Neuron (in vitro differentiated cells): ENCODE measurements around the gene PKP4.

Source experiments
- H2AFZ ChIP-seq: one replicate; pipeline ENCODE4 v1.6.1; 2013; ENCODE audit warnings: low read depth, mild to moderate bottlenecking, inconsistent platforms, low read length, moderate library complexity
- H3K27me3 ChIP-seq: one replicate; pipeline ENCODE4 v1.6.1; 2013; ENCODE audit warnings: low read length; ENCODE audit not compliant: insufficient read depth
- H3K36me3 ChIP-seq: one replicate; pipeline ENCODE4 v1.6.1; 2013; ENCODE audit warnings: low read length; ENCODE audit not compliant: insufficient read depth
- H3K4me1 ChIP-seq: one replicate; pipeline ENCODE4 v1.6.1; 2013; ENCODE audit warnings: low read length; ENCODE audit not compliant: insufficient read depth
- H3K4me3 ChIP-seq: 2 replicates; pipeline ENCODE4 v1.5.1; 2013; ENCODE audit warnings: mild to moderate bottlenecking, low read length, moderate library complexity
- H3K9me3 ChIP-seq: one replicate; pipeline ENCODE4 v1.6.1; 2013; ENCODE audit warnings: low read length

PKP4 gene

DNA sequence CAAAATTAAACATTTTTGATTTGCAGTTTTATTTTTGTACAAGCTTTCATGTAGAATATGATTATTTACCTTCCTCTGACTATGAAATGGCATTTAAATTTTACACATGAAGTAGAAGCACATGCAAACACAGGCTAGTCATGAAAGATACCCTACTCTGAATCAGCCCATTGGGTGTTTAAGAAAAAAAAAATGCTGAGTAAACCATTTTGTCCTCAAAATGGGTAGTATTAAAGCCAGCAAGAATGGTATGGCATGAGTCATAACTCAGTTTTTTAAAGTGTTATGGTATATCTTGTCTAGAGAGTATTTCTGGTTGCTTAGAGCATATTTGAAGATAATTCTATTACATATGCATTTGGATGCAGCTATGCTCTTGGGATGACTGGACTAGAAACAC lies 55.0 kb downstream of the PKP4 start:
- no peaks in the 10 kb centered on the region for H3K27me3 ChIP-seq
- peaks cover 1% of the 10 kb centered on the region for H3K9me3 ChIP-seq
- H3K4me3 ChIP-seq, result no peak overlapping the region
- H3K36me3 ChIP-seq, result no peaks in the 10 kb centered on the region
- no peaks in the 10 kb centered on the region for H3K4me1 ChIP-seq
- no peak overlapping the region for H2AFZ ChIP-seq

DNA sequence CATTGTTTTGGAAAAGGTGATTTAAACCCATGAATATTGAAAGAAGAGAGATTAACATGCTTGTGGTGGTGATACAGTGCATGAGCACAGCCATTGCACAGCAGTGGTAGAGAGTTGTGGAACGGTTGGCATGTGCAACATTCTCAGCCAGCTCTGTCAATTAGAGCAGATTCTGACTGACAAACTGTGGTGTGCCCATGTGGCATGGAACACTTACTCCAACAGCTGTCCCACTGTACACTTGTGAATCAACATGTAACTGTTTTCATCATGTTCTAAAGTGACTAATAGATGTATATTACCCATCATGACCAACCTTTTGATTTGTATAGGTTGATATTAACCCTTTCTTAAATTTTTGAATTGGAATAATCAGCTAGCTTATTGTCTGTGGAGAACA lies 55.6 kb downstream of the PKP4 start:
- Histone ChIP-seq H3K9me3 (peaks cover 1% of the 10 kb centered on the region), H3K4me3 (no peak overlapping the region)

DNA sequence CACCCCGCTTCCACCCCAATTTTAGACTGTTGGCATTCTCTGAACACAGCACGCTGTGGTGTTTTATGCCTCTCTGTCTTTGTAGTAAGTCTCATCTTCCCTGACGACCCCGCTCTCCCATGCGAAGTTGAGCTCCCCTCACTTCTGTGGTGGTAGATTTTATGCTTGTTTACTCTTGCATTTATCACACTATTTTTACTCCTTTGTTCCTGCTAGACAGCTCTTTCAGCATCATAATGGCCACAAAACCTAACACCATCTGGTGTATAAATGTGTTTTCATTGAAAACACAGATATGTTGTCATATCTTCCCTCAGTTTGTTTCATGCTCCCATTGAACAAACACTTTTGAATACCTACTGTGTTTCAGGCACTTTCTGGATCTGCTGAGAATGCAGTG lies 57.1 kb downstream of the PKP4 start:
- Histone ChIP-seq H3K9me3 (peaks cover 1% of the 10 kb centered on the region), H3K27me3 (no peaks in the 10 kb centered on the region), H3K36me3 (no peaks in the 10 kb centered on the region), H3K4me3 (no peak overlapping the region), H3K4me1 (no peaks in the 10 kb centered on the region), H2AFZ (no peak overlapping the region)

More for the DNA sequence above, 55.6 kb downstream of the PKP4 start:
- Histone ChIP-seq H3K27me3 (no peaks in the 10 kb centered on the region), H3K4me1 (no peaks in the 10 kb centered on the region), H3K36me3 (no peaks in the 10 kb centered on the region), H2AFZ (no peak overlapping the region)

DNA sequence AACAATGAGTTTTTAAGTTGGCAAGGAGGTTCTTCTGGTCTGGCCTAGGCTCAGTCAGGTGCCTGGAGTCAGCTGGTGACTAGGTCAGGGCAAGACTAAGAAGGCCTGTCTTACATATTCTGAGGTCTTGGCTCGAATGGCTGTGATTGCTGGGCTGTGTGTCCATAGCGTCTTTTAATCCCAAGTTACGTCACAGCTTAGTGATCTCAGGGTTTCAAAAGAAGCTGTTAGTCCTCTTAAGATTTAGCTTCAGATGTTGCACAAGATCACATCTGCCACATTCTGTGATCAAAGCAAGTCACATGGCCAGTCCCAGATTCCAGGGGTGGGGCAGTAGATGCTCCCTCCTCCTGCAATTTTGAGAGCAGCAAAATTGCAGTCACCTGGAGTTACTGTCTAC lies 61.3 kb downstream of the PKP4 start:
- Histone ChIP-seq H2AFZ (no peak overlapping the region), H3K4me1 (no peaks in the 10 kb centered on the region), H3K36me3 (no peaks in the 10 kb centered on the region), H3K4me3 (no peak overlapping the region), H3K9me3 (peaks cover 2% of the 10 kb centered on the region), H3K27me3 (no peaks in the 10 kb centered on the region)

DNA sequence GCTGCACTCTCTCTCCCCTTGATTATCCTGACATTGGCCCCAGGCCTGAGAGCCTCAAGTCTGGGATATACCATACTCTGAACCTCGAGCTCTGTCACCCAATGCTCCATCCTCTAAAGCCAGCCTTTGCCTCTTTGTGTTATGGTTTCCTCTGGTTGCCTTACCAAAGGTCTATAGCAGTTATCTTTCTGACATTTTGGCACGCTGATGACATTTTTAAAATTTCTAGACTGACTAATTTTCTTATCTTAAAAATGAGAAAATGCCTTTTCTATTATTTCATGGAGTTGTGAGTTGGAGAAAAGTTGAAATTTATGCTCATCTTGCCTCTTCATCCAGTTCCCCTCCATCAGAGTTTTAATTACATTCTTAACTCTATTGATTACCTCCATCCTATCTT lies 62.7 kb downstream of the PKP4 start:
- H2AFZ ChIP-seq, result no peak overlapping the region
- H3K9me3 ChIP-seq, result peaks cover 2% of the 10 kb centered on the region
- no peak overlapping the region for H3K4me3 ChIP-seq
- no peaks in the 10 kb centered on the region for H3K36me3 ChIP-seq
- no peaks in the 10 kb centered on the region for H3K4me1 ChIP-seq
- H3K27me3 ChIP-seq, result no peaks in the 10 kb centered on the region

DNA sequence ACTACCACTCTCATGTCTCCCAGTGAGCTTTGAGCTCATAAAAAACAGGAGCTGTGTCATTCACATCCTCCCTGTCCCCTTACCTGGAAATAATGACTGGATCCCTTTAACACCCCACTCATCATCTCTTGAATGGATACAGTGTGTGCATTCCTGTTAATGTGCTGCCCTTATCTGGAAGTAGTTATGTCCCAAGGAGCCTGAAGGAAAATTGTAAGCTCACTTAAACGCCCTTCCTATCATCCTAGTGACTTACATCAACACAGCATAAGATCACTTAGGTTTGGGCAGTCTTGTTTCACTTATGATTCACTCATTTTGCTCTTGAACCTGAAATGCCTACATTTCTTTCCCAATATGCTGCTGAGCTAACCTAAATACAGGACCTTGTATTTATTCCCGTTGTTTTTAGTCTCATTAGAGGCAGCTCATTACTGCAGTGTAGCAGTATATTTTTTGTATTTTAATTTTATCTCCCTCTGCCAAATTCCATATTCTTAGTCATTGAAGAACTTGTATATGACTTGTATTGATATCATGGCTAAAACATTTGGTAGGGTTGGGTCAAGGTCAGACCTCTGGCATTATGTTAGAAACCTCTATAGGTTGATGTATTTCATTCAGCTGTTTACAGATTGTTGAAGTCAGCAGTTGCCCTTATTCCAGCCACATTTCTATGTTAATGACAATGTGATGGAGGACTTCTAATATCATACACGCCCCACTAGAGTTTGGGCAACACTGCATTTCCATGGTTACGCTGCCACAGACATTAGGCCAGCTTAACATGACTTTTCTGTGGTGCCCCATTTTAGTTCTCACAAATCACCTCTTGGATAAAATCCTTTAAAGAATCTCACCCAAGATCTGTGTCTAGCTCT lies 72.9 kb downstream of the PKP4 start:
- no peak overlapping the region for H3K4me3 ChIP-seq
- no peaks in the 10 kb centered on the region for H3K36me3 ChIP-seq
- no peaks in the 10 kb centered on the region for H3K9me3 ChIP-seq
- no peaks in the 10 kb centered on the region for H3K27me3 ChIP-seq
- H2AFZ ChIP-seq, result no peak overlapping the region
- H3K4me1 ChIP-seq, result no peaks in the 10 kb centered on the region

DNA sequence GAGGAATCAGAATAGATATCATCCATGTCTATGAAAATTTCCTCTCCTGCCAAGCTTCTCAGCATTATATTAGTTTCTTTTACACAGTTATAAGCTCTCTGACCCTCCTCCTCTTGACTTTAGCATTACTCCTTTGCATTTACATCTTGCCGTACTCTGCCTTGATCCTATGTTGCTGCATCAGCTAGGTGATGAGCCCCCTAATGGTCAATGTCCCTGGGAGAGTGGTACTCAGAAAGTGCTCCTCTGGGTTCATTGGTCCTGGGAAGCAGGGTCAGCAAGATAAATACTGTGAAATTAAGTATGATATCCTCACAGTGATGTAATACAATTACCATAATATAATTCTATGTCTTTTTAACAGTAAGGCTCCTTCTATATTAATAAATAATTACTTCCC lies 74.1 kb downstream of the PKP4 start:
- no peaks in the 10 kb centered on the region for H3K9me3 ChIP-seq
- no peaks in the 10 kb centered on the region for H3K27me3 ChIP-seq
- no peaks in the 10 kb centered on the region for H3K4me1 ChIP-seq
- H2AFZ ChIP-seq, result no peak overlapping the region
- no peak overlapping the region for H3K4me3 ChIP-seq
- no peaks in the 10 kb centered on the region for H3K36me3 ChIP-seq

DNA sequence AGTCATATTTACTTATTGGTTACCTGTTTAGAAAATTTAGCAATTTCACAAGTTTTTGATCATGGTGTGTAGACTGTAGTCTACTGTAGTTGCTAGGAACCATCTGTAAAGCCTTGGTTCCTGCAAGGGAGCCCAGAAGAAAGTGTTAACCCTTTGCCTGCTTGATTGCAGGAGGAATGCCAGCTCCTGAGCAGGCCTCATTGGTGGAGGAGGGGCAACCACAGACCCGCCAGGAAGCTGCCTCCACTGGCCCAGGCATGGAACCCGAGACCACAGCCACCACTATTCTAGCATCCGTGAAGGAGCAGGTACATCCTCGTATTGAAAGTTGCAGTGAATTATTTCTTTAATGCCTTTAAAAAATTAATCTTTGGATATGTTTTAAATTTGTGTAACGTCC lies 76.3 kb downstream of the PKP4 start:
- H3K36me3 ChIP-seq, result no peaks in the 10 kb centered on the region
- no peaks in the 10 kb centered on the region for H3K27me3 ChIP-seq
- H3K9me3 ChIP-seq, result no peaks in the 10 kb centered on the region
- H2AFZ ChIP-seq, result no peak overlapping the region
- no peak overlapping the region for H3K4me3 ChIP-seq
- H3K4me1 ChIP-seq, result no peaks in the 10 kb centered on the region

DNA sequence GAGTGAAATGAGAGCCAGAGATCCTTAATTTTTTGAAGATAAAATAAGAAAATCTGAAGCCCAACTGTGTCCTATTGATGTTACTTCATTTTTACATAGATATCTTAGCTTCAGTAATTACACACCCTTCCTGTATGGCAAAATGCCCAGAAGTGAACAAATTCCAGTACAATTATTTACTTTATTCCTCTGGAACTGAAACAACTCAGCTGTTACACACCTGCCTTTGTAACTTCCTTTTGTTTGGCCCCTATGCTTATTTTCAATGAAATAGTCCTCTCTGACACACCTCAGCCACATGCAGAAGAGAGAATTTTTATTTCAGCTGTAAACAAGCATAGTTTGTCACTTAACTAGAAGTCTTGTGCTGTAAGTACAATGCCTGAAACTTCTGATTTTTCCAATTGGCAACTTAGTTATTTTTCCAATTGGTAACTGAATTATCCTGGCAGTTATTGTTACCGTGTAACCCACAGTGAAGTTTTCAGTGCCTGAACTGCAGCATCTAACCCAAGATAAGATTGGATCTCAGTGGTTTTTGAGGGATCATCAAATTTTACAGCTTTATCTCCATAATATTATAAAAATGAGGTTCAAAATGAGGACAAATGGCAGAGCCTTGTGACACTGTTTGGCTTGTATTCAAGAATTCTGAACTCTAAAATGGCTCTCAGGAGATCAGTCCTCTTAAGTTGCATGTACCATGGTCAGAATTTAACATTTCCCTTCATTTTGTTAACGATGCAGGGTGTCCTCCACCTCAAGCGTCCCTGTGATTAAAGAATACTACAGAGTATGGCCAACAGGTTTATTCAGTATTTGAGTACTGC lies 82.6 kb downstream of the PKP4 start:
- H3K4me3 ChIP-seq, result no peak overlapping the region
- H3K36me3 ChIP-seq, result no peaks in the 10 kb centered on the region
- no peaks in the 10 kb centered on the region for H3K27me3 ChIP-seq
- H3K4me1 ChIP-seq, result no peaks in the 10 kb centered on the region
- H3K9me3 ChIP-seq, result no peaks in the 10 kb centered on the region
- H2AFZ ChIP-seq, result no peak overlapping the region

DNA sequence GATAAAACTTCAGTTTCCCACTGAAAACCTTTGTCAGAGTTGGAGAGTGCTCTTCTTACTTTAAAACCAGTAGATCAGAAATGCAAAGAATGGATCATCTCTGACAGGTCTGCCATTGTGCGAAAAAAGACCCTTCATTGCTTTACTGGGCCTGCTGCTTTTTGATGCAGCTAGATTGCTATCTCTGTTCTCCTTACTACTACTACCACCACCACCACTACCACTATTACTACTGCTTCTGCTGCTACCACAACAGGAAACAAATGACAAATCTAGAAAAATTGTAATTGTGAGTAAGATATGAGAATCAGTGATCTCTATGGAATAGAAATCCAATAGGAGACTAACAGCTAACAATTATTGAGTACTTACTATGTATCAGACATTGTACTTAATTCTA lies 85.8 kb downstream of the PKP4 start:
- Histone ChIP-seq H3K4me3 (no peak overlapping the region), H3K9me3 (no peaks in the 10 kb centered on the region), H3K27me3 (no peaks in the 10 kb centered on the region), H3K36me3 (no peaks in the 10 kb centered on the region), H2AFZ (no peak overlapping the region), H3K4me1 (no peaks in the 10 kb centered on the region)

DNA sequence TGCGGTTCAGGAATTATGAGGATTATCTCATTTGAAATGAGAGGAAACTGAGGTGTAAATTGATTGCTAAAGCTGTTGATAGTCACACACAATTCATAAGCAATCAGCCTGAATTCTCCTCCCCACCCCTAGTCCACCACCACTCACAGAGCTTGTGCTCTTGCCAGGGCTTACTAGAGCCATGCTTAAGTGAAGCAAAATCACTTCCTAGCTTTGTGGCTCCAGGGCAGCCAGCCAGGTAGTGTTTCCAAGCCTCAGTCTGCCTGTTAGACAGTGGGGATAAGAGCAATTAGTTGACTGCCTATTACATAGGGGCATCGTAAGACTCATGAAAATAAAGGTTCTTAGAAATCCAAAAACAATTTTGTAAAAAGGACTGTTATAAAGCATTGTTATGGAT lies 87.2 kb downstream of the PKP4 start:
- Histone ChIP-seq H3K4me1 (no peaks in the 10 kb centered on the region), H3K27me3 (no peaks in the 10 kb centered on the region)

DNA sequence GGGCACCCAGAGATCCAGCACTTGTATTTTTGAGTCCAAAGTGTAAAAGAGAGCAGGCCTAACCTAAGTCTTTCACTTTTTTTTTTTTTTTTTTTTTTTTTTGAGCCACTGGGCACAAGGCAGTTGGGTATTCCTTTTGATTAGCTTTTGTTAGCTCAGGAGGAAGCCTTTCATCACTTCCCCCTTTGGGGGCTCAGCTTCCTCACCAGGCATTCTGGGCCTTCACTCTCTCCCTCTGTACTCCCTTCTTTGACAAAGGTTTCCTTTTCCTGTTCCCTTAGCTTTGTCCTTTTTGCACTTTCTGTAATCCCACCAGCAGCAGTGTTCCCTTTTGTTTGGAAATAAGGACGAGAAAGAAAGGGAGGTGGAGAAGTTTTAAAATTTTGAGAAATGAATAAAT lies 88.2 kb downstream of the PKP4 start:
- no peaks in the 10 kb centered on the region for H3K9me3 ChIP-seq
- H3K36me3 ChIP-seq, result peaks cover 5% of the 10 kb centered on the region
- H2AFZ ChIP-seq, result no peak overlapping the region
- no peaks in the 10 kb centered on the region for H3K4me1 ChIP-seq
- no peaks in the 10 kb centered on the region for H3K27me3 ChIP-seq
- no peak overlapping the region for H3K4me3 ChIP-seq

More for the DNA sequence above, 87.2 kb downstream of the PKP4 start:
- H3K4me3 ChIP-seq, result no peak overlapping the region
- H3K9me3 ChIP-seq, result no peaks in the 10 kb centered on the region
- no peak overlapping the region for H2AFZ ChIP-seq
- H3K36me3 ChIP-seq, result peaks cover 5% of the 10 kb centered on the region

DNA sequence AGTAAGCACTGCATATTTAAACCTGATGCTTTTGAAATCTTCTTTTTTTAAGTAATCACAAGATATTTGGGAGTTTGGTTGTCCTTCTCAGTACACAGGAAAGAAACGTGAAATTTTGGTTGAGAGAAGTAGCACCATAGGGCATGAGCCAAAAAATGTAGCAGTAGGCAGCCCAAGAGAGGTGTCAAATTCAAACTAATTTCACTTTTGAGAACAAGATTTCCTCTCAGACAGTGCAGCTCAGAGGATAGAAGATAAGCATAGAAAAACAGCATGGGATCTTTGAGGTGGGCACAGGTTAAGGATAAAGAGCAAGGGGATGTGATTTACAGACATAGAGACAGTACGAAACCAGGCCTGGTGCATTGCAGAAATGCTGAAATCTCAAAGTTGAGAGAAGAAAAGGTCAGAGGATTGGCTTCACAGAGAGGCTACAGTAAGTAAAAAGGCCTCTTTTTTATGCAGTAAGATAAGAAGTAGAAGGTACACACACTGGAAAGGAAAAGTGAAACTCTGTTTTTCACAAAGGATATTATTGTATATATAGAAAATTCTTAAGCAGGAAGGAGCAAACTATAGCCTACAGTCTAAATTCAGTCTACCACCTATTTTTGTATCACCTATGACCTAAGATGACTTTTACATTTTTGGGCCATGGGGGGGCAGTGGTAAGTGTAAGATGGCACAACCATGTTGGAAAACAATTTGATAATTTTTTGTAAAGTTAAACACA lies 89.8 kb downstream of the PKP4 start:
- H2AFZ ChIP-seq, result no peak overlapping the region
- peaks cover 5% of the 10 kb centered on the region for H3K36me3 ChIP-seq
- H3K27me3 ChIP-seq, result no peaks in the 10 kb centered on the region
- no peak overlapping the region for H3K4me3 ChIP-seq
- H3K9me3 ChIP-seq, result no peaks in the 10 kb centered on the region
- no peaks in the 10 kb centered on the region for H3K4me1 ChIP-seq
